Stomach (tissue), 4 donors: ENCODE results near the gene CD300LF.

ENCODE experiments used
- EP300 ChIP-seq: sonication (generic); formaldehyde crosslinking; IDR thresholded peaks from one replicate; pipeline ENCODE4 v1.6.1; 2017; ENCODE audit warnings: antibody characterized with exemption
- POLR2A ChIP-seq, 4 donors: fragments of 450-650 bp; IDR thresholded peaks; one replicate each; pipeline ENCODE4 v1.6.1; 2016; ENCODE audit warnings: antibody characterized with exemption in 4 of 4, control low read depth in 2 of 4, mild to moderate bottlenecking in 1 of 4, moderate library complexity in 1 of 4
- POLR2AphosphoS5 ChIP-seq, 3 donors: sonication (generic); formaldehyde crosslinking; IDR thresholded peaks; one replicate each; pipeline ENCODE4 v1.6.1; 2016; ENCODE audit warnings: antibody characterized with exemption in 3 of 3
- TF ChIP-seq, protein P1 (sequence below), 7 experiments: fragments of 450-650 bp in 4 of 7; fragments of 200-600 bp in 3 of 7; sonication (generic) in 3 of 7; IDR thresholded peaks; one replicate each; pipeline ENCODE4 v1.5.1; 2016 to 2019; ENCODE audit warnings: antibody characterized with exemption in 7 of 7, control low read depth in 2 of 7, mild to moderate bottlenecking in 1 of 7

DNA sequence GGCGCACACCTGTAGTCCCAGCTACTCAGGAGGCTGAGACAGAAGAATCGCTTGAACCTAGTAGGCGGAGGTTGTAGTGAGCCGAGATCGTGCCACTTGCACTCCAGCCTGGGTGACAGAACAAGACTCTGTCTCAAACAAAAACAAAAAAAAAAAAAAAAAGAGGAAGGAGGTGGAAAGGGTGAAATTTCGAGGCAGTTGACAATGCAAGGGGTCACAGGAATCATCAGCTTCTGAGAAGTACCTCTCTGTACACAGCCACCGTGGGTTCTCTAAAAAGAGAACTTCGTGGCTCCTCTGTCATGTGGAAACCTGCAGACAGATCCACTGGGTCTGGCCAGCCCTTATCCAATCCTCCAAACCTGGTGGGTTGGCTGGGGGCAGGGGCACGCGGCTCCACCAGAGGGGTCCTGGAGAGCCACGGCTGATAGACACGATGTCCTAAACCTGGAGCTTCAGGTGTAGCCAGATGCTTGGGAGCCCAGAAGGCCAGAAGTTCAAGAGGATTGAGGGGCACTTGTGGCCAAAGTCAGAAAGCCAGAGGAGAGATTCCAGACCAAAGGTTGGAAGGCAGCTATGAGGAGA lies 540 bp upstream of the CD300LF start:
- TF ChIP-seq POLR2A (IDR thresholded peaks at IDR 0.05) (no peak), POLR2AphosphoS5 (IDR thresholded peaks at IDR 0.05) (no peak), EP300 (no peak)
- TF ChIP-seq, protein P1, sequence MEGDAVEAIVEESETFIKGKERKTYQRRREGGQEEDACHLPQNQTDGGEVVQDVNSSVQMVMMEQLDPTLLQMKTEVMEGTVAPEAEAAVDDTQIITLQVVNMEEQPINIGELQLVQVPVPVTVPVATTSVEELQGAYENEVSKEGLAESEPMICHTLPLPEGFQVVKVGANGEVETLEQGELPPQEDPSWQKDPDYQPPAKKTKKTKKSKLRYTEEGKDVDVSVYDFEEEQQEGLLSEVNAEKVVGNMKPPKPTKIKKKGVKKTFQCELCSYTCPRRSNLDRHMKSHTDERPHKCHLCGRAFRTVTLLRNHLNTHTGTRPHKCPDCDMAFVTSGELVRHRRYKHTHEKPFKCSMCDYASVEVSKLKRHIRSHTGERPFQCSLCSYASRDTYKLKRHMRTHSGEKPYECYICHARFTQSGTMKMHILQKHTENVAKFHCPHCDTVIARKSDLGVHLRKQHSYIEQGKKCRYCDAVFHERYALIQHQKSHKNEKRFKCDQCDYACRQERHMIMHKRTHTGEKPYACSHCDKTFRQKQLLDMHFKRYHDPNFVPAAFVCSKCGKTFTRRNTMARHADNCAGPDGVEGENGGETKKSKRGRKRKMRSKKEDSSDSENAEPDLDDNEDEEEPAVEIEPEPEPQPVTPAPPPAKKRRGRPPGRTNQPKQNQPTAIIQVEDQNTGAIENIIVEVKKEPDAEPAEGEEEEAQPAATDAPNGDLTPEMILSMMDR (IDR thresholded peaks at IDR 0.05), result no peak
